ENCODE measurements around the gene IFNG-AS1.

DNA sequence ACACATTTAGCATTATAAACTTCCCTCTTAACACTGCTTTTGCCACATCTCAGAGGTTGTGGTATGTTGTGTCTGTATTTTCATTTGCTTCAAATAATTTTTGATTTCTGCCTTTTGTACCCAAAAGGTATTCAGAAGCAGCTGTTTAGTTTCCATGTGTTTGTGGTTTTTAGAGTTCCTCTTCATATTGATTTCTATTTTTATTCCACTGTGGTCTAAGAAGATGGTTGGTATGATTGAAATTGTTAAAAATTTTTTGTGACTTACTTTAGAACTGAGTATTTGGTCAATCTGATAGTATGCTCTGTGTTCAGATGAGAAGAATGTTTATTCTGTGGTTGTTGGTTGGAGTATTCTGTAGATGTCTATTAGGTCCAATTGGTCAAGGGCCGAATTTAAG lies 76.4 kb downstream of the IFNG-AS1 start:
- TF ChIP-seq, protein P1, sequence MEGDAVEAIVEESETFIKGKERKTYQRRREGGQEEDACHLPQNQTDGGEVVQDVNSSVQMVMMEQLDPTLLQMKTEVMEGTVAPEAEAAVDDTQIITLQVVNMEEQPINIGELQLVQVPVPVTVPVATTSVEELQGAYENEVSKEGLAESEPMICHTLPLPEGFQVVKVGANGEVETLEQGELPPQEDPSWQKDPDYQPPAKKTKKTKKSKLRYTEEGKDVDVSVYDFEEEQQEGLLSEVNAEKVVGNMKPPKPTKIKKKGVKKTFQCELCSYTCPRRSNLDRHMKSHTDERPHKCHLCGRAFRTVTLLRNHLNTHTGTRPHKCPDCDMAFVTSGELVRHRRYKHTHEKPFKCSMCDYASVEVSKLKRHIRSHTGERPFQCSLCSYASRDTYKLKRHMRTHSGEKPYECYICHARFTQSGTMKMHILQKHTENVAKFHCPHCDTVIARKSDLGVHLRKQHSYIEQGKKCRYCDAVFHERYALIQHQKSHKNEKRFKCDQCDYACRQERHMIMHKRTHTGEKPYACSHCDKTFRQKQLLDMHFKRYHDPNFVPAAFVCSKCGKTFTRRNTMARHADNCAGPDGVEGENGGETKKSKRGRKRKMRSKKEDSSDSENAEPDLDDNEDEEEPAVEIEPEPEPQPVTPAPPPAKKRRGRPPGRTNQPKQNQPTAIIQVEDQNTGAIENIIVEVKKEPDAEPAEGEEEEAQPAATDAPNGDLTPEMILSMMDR (IDR thresholded peaks at IDR 0.05) = no peak
- no peak for TF ChIP-seq POLR2A (IDR thresholded peaks at IDR 0.05)
- TF ChIP-seq POLR2AphosphoS5 (IDR thresholded peaks at IDR 0.05) = no peak
